ENCODE results near the gene CLBA1.
A peak's percentile ranks its signal among the peaks of the same experiment; 100 is the strongest.

The CLBA1 gene

GRCh38 chr14:104956290-104956890, 29.2 kb upstream of the CLBA1 start:
- Histone ChIP-seq H3K36me3 (no peaks in the 10 kb centered on the region), H3K27me3 (no peaks in the 10 kb centered on the region), H3K9me3 (no peaks in the 10 kb centered on the region), H3K4me1 (no peaks in the 10 kb centered on the region), H3K4me3 (ENCODE audit: low read depth, low read length) (no peak overlapping the region)
- no peak for TF ChIP-seq CTCF (IDR thresholded peaks at IDR 0.05; ENCODE audit: low read depth, low read length)
- peak; percentile 3 for DNase-seq

GRCh38 chr14:104957146-104958113, 28.2 kb upstream of the CLBA1 start:
- peak; percentile 6 for DNase-seq
- H3K4me3 ChIP-seq (ENCODE audit: low read depth, low read length): no peak overlapping the region
- no peaks in the 10 kb centered on the region for H3K4me1 ChIP-seq
- no peaks in the 10 kb centered on the region for H3K9me3 ChIP-seq
- H3K36me3 ChIP-seq: no peaks in the 10 kb centered on the region
- H3K27me3 ChIP-seq: no peaks in the 10 kb centered on the region
- no peak for TF ChIP-seq CTCF (IDR thresholded peaks at IDR 0.05; ENCODE audit: low read depth, low read length)

- Histone ChIP-seq H3K36me3 (no peaks in the 10 kb centered on the region), H3K27me3 (no peaks in the 10 kb centered on the region), H3K4me3 (ENCODE audit: low read depth, low read length) (no peak overlapping the region), H3K9me3 (no peaks in the 10 kb centered on the region), H3K4me1 (peaks cover 16% of the 10 kb centered on the region)
- DNase-seq: peak; percentile 1
- no peak for TF ChIP-seq CTCF (IDR thresholded peaks at IDR 0.05; ENCODE audit: low read depth, low read length)
These were observed 21.0 kb upstream of the CLBA1 start for GRCh38 chr14:104964546-104964945.

GRCh38 chr14:104965561-104966231, 19.9 kb upstream of the CLBA1 start:
- peak; percentile 7 for DNase-seq
- Histone ChIP-seq H3K9me3 (no peaks in the 10 kb centered on the region), H3K4me1 (peaks cover 16% of the 10 kb centered on the region), H3K36me3 (no peaks in the 10 kb centered on the region), H3K4me3 (ENCODE audit: low read depth, low read length) (no peak overlapping the region), H3K27me3 (no peaks in the 10 kb centered on the region)
- TF ChIP-seq CTCF (IDR thresholded peaks at IDR 0.05; ENCODE audit: low read depth, low read length): no peak

GRCh38 chr14:104966261-104966865, 19.2 kb upstream of the CLBA1 start:
- Histone ChIP-seq H3K9me3 (no peaks in the 10 kb centered on the region), H3K36me3 (no peaks in the 10 kb centered on the region), H3K4me1 (peaks cover 16% of the 10 kb centered on the region), H3K27me3 (no peaks in the 10 kb centered on the region), H3K4me3 (ENCODE audit: low read depth, low read length) (no peak overlapping the region)
- peak; percentile 8 for DNase-seq
- no peak for TF ChIP-seq CTCF (IDR thresholded peaks at IDR 0.05; ENCODE audit: low read depth, low read length)
